BJ (cell line): Measurements from ENCODE around the gene PON3. TPM values are rescaled to one million over a fixed set of nuclear protein-coding genes. Genes with fewer than 3 reads are reported as not detected.

Experiments
- CTCF ChIA-PET: fragments of 350-600 bp; formaldehyde crosslinking; extraction: SDS; loops from one replicate; lab custom pipeline; 2021; ENCODE audit warnings: antibody characterized with exemption, inconsistent platforms; lab: Yijun Ruan, JAX
- POLR2A ChIA-PET: fragments of 300-600 bp; sonication (Branson Sonifier 250); formaldehyde crosslinking; extraction: SDS; loops from one replicate; lab custom pipeline; 2021; ENCODE audit warnings: antibody characterized with exemption; lab: Charles Lee
- DNase-seq: peaks from one replicate; pipeline ENCODE4 v3.0.0-alpha.2; 2011; ENCODE audit warnings: low read depth
- H3K27me3 ChIP-seq: 2 replicates; pipeline ENCODE4 v1.6.0; 2011; ENCODE audit warnings: low read length; ENCODE audit not compliant: control insufficient read depth, insufficient read depth
- H3K36me3 ChIP-seq: 2 replicates; pipeline ENCODE4 v1.5.1; 2011; ENCODE audit warnings: low read length; ENCODE audit not compliant: control insufficient read depth, insufficient read depth
- H3K4me3 ChIP-seq: 2 replicates; pipeline ENCODE4 v1.5.1; 2011; ENCODE audit warnings: low read depth, mild to moderate bottlenecking, control low read depth, low read length
- polyA plus RNA-seq: library from polyadenylated mRNA; depleted of rRNA; stranded (reverse); fragments of >200 nt; gene quantifications from 2 replicates; pipeline ENCODE4 v1.2.3, GENCODE V29; 2011
- TF ChIP-seq, protein P1 (sequence below): IDR thresholded peaks from 2 replicates; pipeline ENCODE4 v1.5.1; 2011; ENCODE audit warnings: low read depth, mild to moderate bottlenecking, control low read depth, inconsistent platforms, low read length, moderate library complexity; ENCODE audit not compliant: insufficient read depth

The PON3 gene
- polyA plus RNA-seq, 1 experiment, result not detected

- Histone ChIP-seq H3K36me3 (no peaks in the 10 kb centered on the region), H3K4me3 (no peak within 1 kb of the TSS), H3K27me3 (0 out of 2 replicates have a peak, but pooled peaks cover 2% of the 10 kb centered on the region)
- CTCF ChIA-PET, result interaction anchor here (0.6 kb wide), 1 partner anchor 14 kb away, joined by 3 read pairs; no protein-coding TSS in a partner anchor
- POLR2A ChIA-PET, result no interaction called here
- DNase-seq, result no peak
- TF ChIP-seq, protein P1, sequence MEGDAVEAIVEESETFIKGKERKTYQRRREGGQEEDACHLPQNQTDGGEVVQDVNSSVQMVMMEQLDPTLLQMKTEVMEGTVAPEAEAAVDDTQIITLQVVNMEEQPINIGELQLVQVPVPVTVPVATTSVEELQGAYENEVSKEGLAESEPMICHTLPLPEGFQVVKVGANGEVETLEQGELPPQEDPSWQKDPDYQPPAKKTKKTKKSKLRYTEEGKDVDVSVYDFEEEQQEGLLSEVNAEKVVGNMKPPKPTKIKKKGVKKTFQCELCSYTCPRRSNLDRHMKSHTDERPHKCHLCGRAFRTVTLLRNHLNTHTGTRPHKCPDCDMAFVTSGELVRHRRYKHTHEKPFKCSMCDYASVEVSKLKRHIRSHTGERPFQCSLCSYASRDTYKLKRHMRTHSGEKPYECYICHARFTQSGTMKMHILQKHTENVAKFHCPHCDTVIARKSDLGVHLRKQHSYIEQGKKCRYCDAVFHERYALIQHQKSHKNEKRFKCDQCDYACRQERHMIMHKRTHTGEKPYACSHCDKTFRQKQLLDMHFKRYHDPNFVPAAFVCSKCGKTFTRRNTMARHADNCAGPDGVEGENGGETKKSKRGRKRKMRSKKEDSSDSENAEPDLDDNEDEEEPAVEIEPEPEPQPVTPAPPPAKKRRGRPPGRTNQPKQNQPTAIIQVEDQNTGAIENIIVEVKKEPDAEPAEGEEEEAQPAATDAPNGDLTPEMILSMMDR, result no peak
These were observed 71.7 kb downstream of the PON3 start, which contains the start of gene PON1 for GRCh38 chr7:95324431-95324830. TSS of gene PON1 (minus strand) at chr7:95324532. CDS start at chr7:95324475, 57 bp downstream.

DNA sequence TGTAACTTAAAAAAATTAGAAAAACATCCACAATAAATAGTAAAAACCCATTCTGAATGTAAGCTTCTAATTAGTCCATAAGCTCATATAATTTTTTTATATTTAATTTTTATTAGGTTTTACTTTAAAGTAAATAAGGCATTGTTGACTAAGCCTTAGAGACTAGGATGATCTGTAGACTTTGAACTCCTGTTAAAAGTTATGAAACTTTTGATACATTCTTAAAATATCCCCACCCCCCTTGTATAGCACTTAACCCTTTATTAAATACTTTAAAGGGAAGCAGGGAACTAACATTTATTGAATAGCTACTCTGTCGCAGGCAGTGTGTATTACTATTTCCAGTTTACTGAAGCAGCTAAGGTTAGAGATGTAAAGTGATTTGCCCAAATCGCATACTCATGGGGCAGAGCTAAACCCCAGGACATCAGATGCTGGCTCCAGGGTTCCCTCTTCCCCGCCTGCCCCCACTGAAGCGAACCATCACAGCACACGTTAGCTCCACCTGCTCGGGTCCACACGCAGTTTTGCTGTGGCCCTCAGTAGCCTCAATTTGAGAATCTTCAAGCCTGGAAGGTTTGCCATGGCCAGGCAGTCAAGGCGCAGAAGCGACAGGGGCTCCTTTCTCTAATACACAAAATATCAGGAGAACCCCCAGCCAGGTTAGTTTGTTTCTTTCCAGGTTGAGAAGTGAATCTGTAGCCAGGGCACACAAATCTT lies 72.6 kb downstream of the PON3 start:
- no peak for DNase-seq
- POLR2A ChIA-PET, result no interaction called here
- H3K27me3 ChIP-seq, result 0 out of 2 replicates have a peak, but pooled peaks cover 2% of the 10 kb centered on the region
- CTCF ChIA-PET, result interaction anchor here (0.6 kb wide), 1 partner anchor 13 kb away, joined by 3 read pairs; no protein-coding TSS in a partner anchor
- H3K4me3 ChIP-seq, result no peak overlapping the region
- TF ChIP-seq, protein P1, result no peak
- H3K36me3 ChIP-seq, result no peaks in the 10 kb centered on the region

GRCh38 chr7:95322854-95323253 lies 73.3 kb downstream of the PON3 start:
- ChIA-PET CTCF (no interaction called here), POLR2A (no interaction called here)
- DNase-seq, result no peak

GRCh38 chr7:95322396-95322795 lies 73.8 kb downstream of the PON3 start:
- TF ChIP-seq, protein P1, result no peak
- no peak overlapping the region for H3K4me3 ChIP-seq
- DNase-seq, result no peak
- ChIA-PET POLR2A (no interaction called here), CTCF (no interaction called here)
- H3K27me3 ChIP-seq, result 0 out of 2 replicates have a peak, but pooled peaks cover 2% of the 10 kb centered on the region
- no peaks in the 10 kb centered on the region for H3K36me3 ChIP-seq

More at GRCh38 chr7:95322854-95323253, 73.3 kb downstream of the PON3 start:
- 0 out of 2 replicates have a peak, but pooled peaks cover 2% of the 10 kb centered on the region for H3K27me3 ChIP-seq
- TF ChIP-seq, protein P1, result no peak
- H3K36me3 ChIP-seq, result no peaks in the 10 kb centered on the region
- H3K4me3 ChIP-seq, result no peak overlapping the region

DNA sequence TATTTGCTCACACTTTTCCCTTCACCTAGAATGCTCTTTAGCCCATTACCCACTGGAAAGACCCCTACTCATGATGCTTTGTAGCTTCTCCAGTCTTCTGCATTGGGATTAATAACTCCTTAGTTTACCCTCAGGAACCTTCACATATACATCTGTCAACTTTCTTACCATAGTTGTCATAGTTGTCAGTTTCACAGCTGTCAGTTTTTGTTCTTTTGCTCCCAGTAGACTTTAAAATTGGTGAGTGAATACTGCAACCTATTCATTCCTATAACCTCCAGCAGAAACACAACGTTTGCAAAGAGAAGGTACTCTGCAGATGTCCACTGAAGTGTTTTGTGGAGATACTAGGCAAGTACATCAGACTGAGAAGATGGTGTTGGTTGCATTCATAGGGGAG lies 74.5 kb downstream of the PON3 start:
- Histone ChIP-seq H3K4me3 (no peak overlapping the region), H3K27me3 (0 out of 2 replicates have a peak, but pooled peaks cover 2% of the 10 kb centered on the region), H3K36me3 (no peaks in the 10 kb centered on the region)
- ChIA-PET POLR2A (no interaction called here), CTCF (no interaction called here)
- TF ChIP-seq, protein P1, result no peak
- DNase-seq, result no peak
